Testis (tissue), 2 donors: ENCODE data around the gene ECHS1.

ENCODE experiments used
- POLR2A ChIP-seq: fragments of 450-650 bp; IDR thresholded peaks from one replicate; pipeline ENCODE4 v1.6.1; 2017; ENCODE audit warnings: antibody characterized with exemption, mild to moderate bottlenecking, moderate library complexity
- TF ChIP-seq, protein P1 (sequence below), 3 experiments: fragments of 450-650 bp in 2 of 3; fragments of 200-600 bp in 1 of 3; sonication (generic) in 1 of 3; IDR thresholded peaks; one replicate each; pipeline ENCODE4 v1.5.1; 2016 to 2019; ENCODE audit warnings: antibody characterized with exemption in 3 of 3, mild to moderate bottlenecking in 2 of 3, moderate library complexity in 1 of 3

DNA sequence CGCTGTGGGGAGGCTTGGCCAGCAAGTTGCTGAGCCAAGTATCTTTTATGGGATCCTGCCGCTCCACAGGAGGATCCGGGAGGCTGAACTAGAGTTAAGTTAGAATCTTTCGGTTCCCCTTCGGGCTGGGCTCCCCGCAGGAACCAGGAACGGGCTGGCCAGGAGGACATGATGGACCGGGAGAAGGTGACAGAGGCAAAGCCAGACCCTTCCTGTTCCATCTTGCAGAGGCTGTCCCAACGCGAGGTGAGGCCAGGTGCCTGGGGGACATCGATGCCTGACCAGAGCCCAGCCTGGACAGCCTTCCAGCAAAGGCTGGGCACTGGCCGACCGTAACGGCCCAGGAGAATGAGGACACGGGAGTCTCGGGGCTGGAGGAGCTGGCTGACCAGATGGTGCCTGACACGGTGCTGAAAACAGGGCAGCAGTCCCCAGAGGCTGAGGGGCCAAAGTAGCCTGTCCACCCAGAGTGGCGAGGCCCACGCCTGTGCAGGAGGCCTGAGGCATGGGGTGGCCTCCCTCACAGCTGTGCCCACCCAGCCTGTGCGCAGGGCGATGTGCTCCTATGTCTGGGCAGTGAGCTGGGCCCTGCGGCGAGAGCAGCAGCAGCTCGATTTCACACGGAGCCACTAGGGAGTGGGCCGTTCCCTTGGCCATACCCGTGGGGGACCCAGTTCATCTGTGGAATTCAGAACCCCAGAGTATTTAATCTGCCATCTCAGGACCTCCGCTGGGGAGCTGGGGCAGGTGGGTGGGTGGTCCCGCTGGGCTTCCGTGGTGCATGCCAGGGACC, 4.1 kb upstream of the ECHS1 start:
- TF ChIP-seq, protein P1, sequence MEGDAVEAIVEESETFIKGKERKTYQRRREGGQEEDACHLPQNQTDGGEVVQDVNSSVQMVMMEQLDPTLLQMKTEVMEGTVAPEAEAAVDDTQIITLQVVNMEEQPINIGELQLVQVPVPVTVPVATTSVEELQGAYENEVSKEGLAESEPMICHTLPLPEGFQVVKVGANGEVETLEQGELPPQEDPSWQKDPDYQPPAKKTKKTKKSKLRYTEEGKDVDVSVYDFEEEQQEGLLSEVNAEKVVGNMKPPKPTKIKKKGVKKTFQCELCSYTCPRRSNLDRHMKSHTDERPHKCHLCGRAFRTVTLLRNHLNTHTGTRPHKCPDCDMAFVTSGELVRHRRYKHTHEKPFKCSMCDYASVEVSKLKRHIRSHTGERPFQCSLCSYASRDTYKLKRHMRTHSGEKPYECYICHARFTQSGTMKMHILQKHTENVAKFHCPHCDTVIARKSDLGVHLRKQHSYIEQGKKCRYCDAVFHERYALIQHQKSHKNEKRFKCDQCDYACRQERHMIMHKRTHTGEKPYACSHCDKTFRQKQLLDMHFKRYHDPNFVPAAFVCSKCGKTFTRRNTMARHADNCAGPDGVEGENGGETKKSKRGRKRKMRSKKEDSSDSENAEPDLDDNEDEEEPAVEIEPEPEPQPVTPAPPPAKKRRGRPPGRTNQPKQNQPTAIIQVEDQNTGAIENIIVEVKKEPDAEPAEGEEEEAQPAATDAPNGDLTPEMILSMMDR (IDR thresholded peaks at IDR 0.05) = no peak
- no peak for TF ChIP-seq POLR2A
